Neural progenitor cell (in vitro differentiated cells): Measurements from ENCODE around the gene CTXND1.

Experiments used
- EZH2 ChIP-seq: fragments of 200-600 bp; sonication (generic); IDR thresholded peaks from 2 replicates; pipeline ENCODE4 v1.6.1; 2017; ENCODE audit warnings: antibody characterized with exemption, mild to moderate bottlenecking, moderate library complexity
- TF ChIP-seq, protein P1 (sequence below): fragments of 200-600 bp; sonication (generic); IDR thresholded peaks from 2 replicates; pipeline ENCODE4 v1.5.1; 2017; ENCODE audit warnings: antibody characterized with exemption, mild to moderate bottlenecking

DNA sequence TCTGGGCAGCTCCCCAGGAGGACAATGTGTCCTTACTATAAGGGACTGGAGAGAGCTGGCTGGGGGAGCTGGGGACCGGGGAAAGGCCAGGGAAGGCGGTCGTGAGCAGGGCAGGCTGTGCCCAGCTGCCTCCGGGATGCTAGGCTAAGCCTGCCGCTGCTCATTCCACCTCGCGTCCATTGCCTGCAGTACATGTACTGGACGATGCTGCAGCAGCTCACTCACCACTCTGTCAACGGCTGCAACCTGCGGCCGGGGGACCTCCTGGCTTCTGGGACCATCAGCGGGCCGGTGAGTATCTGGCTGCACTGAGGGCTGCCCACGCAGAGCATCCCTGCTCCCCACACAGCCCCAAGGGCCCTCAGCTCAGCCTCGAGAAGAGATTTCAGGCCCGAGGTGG, 72.1 kb downstream of the CTXND1 start:
- TF ChIP-seq, protein P1, sequence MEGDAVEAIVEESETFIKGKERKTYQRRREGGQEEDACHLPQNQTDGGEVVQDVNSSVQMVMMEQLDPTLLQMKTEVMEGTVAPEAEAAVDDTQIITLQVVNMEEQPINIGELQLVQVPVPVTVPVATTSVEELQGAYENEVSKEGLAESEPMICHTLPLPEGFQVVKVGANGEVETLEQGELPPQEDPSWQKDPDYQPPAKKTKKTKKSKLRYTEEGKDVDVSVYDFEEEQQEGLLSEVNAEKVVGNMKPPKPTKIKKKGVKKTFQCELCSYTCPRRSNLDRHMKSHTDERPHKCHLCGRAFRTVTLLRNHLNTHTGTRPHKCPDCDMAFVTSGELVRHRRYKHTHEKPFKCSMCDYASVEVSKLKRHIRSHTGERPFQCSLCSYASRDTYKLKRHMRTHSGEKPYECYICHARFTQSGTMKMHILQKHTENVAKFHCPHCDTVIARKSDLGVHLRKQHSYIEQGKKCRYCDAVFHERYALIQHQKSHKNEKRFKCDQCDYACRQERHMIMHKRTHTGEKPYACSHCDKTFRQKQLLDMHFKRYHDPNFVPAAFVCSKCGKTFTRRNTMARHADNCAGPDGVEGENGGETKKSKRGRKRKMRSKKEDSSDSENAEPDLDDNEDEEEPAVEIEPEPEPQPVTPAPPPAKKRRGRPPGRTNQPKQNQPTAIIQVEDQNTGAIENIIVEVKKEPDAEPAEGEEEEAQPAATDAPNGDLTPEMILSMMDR = no peak
- no peak for TF ChIP-seq EZH2
